Neural cell (in vitro differentiated cells): ENCODE data around the gene ABCA2. TPM values are rescaled to one million over a fixed set of nuclear protein-coding genes. Genes with fewer than 3 reads are reported as not detected.

ENCODE experiments used
- H2AFZ ChIP-seq: fragments of 200-600, 300-800 bp; sonication (generic), shearing (Covaris generic); 2 replicates; pipeline ENCODE4 v1.6.0; 2014; ENCODE audit warnings: low read depth, mild to moderate bottlenecking, antibody characterized with exemption, low read length, moderate library complexity
- H3F3A ChIP-seq: fragments of 200-600 bp; shearing (Covaris generic); 2 replicates; pipeline ENCODE4 v1.6.1; 2016; ENCODE audit warnings: mild to moderate bottlenecking, moderate library complexity, mixed read lengths, antibody characterized with exemption, low read length; ENCODE audit not compliant: insufficient read depth, poor library complexity, severe bottlenecking
- H3K27ac ChIP-seq: fragments of 200-600, 300-800 bp; sonication (generic), shearing (Covaris generic); 2 replicates; pipeline ENCODE4 v1.5.1; 2014; ENCODE audit warnings: mild to moderate bottlenecking, low read length, moderate library complexity
- H3K27me3 ChIP-seq: fragments of 300-800, 200-600 bp; sonication (generic), shearing (Covaris generic); 2 replicates; pipeline ENCODE4 v1.6.0; 2014; ENCODE audit warnings: mild to moderate bottlenecking, low read depth, low read length, moderate library complexity; ENCODE audit not compliant: insufficient read depth
- H3K36me3 ChIP-seq: fragments of 300-800, 200-600 bp; sonication (generic), shearing (Covaris generic); 2 replicates; pipeline ENCODE4 v1.5.1; 2014; ENCODE audit warnings: mild to moderate bottlenecking, antibody characterized with exemption, low read length, moderate library complexity; ENCODE audit not compliant: insufficient read depth
- H3K4me2 ChIP-seq: fragments of 300-800, 200-600 bp; sonication (generic), shearing (Covaris generic); 2 replicates; pipeline ENCODE4 v1.6.0; 2014; ENCODE audit warnings: mild to moderate bottlenecking, low read length
- H3K4me3 ChIP-seq: fragments of 300-800, 200-600 bp; sonication (generic), shearing (Covaris generic); 2 replicates; pipeline ENCODE4 v1.5.1; 2014; ENCODE audit warnings: mild to moderate bottlenecking, low read length, moderate library complexity
- H3K79me2 ChIP-seq: fragments of 200-600 bp; shearing (Covaris generic); replicated peaks from 2 replicates; pipeline ENCODE4 v1.6.0; 2014; ENCODE audit warnings: mild to moderate bottlenecking, low read length, moderate library complexity; ENCODE audit not compliant: insufficient read depth
- H3K9ac ChIP-seq: fragments of 300-800, 200-600 bp; sonication (generic), shearing (Covaris generic); 2 replicates; pipeline ENCODE4 v1.6.1; 2016; ENCODE audit warnings: mild to moderate bottlenecking, low read length, mixed read lengths
- H3K9me2 ChIP-seq: fragments of 200-600 bp; shearing (Covaris generic); 2 replicates; pipeline ENCODE4 v1.6.1; 2016; ENCODE audit warnings: mild to moderate bottlenecking, low read length, mixed read lengths; ENCODE audit not compliant: insufficient read depth
- H3K9me3 ChIP-seq: fragments of 200-600, 300-800 bp; sonication (generic), shearing (Covaris generic); 2 replicates; pipeline ENCODE4 v1.6.1; 2016; ENCODE audit warnings: mild to moderate bottlenecking, mixed run types, low read length, moderate library complexity, mixed read lengths
- H4K20me1 ChIP-seq: fragments of 200-600 bp; shearing (Covaris generic); 2 replicates; pipeline ENCODE4 v1.6.1; 2016; ENCODE audit warnings: mild to moderate bottlenecking, mixed run types; ENCODE audit not compliant: insufficient read depth
- EP300 ChIP-seq: fragments of 450-650 bp; conservative IDR thresholded peaks from 2 replicates; pipeline ENCODE4 v1.6.1; 2014; ENCODE audit warnings: antibody characterized with exemption, mild to moderate bottlenecking, moderate library complexity; ENCODE audit not compliant: poor library complexity, severe bottlenecking
- EZH2 ChIP-seq: fragments of 200-600, 300-800 bp; shearing (Covaris generic), sonication (generic); IDR thresholded peaks from 2 replicates; pipeline ENCODE4 v1.6.1; 2014; ENCODE audit warnings: antibody characterized with exemption, low read length, borderline replicate concordance, mild to moderate bottlenecking; ENCODE audit not compliant: insufficient read depth, poor library complexity, severe bottlenecking
- MXI1 ChIP-seq: fragments of 450-650 bp; conservative IDR thresholded peaks from 2 replicates; pipeline ENCODE4 v1.6.1; 2014; ENCODE audit warnings: antibody characterized with exemption, mild to moderate bottlenecking; ENCODE audit not compliant: poor library complexity, severe bottlenecking
- POLR2AphosphoS5 ChIP-seq: IDR thresholded peaks from 2 replicates; pipeline ENCODE4 v1.6.1; 2012
- RAD21 ChIP-seq: fragments of 450-650 bp; conservative IDR thresholded peaks from 2 replicates; pipeline ENCODE4 v1.6.1; 2014; ENCODE audit warnings: antibody characterized with exemption, mild to moderate bottlenecking, moderate library complexity
- SMC3 ChIP-seq: fragments of 450-650 bp; conservative IDR thresholded peaks from 2 replicates; pipeline ENCODE4 v1.6.1; 2014; ENCODE audit warnings: antibody characterized with exemption, mild to moderate bottlenecking, moderate library complexity; ENCODE audit not compliant: poor library complexity
- TAF1 ChIP-seq: IDR thresholded peaks from 2 replicates; pipeline ENCODE4 v1.6.1; 2012; ENCODE audit warnings: low read depth
- polyA plus RNA-seq: library from polyadenylated mRNA; depleted of rRNA; stranded (reverse); fragments of >200 nt; gene quantifications from 2 replicates; pipeline ENCODE4 v1.2.3, GENCODE V29; 2014
- TF ChIP-seq, protein P1 (sequence below): IDR thresholded peaks from 2 replicates; pipeline ENCODE4 v1.6.1; 2012; ENCODE audit warnings: borderline replicate concordance
- TF ChIP-seq, protein P2 (sequence below): fragments of 450-650 bp; IDR thresholded peaks from 2 replicates; pipeline ENCODE4 v1.5.1; 2014; ENCODE audit warnings: antibody characterized with exemption, mild to moderate bottlenecking, moderate library complexity; ENCODE audit not compliant: poor library complexity, severe bottlenecking

ABCA2 gene
- polyA plus RNA-seq, 1 donor from 2014 or later = 30.6 TPM

DNA sequence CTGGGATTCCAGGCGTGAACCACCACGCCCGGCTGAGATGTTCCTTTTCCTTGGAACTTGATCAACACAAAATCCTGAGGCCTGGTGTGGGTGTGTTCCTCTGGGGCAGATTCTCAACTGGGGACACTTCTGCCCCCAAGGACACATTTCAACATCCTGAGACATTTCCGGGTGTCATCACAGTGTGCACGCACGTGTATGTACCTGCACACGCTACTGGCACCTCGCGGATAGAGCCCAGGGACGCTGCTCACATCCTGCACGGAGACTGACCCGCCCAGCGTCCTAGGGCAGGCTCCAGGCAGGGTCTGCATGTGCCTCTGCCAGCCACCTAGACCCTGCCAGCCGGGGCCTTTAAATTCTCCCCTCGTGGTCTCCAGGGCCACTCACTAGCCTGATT is 34.3 kb upstream of the ABCA2 start:
- no peaks in the 10 kb centered on the region for H3K79me2 ChIP-seq
- no peaks in the 10 kb centered on the region for H3K36me3 ChIP-seq
- no peak for TF ChIP-seq RAD21
- no peak for TF ChIP-seq TAF1
- TF ChIP-seq, protein P1, sequence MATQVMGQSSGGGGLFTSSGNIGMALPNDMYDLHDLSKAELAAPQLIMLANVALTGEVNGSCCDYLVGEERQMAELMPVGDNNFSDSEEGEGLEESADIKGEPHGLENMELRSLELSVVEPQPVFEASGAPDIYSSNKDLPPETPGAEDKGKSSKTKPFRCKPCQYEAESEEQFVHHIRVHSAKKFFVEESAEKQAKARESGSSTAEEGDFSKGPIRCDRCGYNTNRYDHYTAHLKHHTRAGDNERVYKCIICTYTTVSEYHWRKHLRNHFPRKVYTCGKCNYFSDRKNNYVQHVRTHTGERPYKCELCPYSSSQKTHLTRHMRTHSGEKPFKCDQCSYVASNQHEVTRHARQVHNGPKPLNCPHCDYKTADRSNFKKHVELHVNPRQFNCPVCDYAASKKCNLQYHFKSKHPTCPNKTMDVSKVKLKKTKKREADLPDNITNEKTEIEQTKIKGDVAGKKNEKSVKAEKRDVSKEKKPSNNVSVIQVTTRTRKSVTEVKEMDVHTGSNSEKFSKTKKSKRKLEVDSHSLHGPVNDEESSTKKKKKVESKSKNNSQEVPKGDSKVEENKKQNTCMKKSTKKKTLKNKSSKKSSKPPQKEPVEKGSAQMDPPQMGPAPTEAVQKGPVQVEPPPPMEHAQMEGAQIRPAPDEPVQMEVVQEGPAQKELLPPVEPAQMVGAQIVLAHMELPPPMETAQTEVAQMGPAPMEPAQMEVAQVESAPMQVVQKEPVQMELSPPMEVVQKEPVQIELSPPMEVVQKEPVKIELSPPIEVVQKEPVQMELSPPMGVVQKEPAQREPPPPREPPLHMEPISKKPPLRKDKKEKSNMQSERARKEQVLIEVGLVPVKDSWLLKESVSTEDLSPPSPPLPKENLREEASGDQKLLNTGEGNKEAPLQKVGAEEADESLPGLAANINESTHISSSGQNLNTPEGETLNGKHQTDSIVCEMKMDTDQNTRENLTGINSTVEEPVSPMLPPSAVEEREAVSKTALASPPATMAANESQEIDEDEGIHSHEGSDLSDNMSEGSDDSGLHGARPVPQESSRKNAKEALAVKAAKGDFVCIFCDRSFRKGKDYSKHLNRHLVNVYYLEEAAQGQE = no peak
- no peak for TF ChIP-seq EZH2
- no peak for TF ChIP-seq POLR2AphosphoS5
- TF ChIP-seq SMC3 = no peak
- H2AFZ ChIP-seq = no peak overlapping the region
- no peak overlapping the region for H3K4me3 ChIP-seq
- H3K27me3 ChIP-seq = no peaks in the 10 kb centered on the region
- no peak overlapping the region for H3K9ac ChIP-seq
- no peaks in the 10 kb centered on the region for H4K20me1 ChIP-seq
- no peaks in the 10 kb centered on the region for H3K9me3 ChIP-seq
- no peak overlapping the region for H3K27ac ChIP-seq
- H3K9me2 ChIP-seq = no peaks in the 10 kb centered on the region
- H3F3A ChIP-seq = no peaks in the 10 kb centered on the region
- H3K4me2 ChIP-seq = no peak overlapping the region

DNA sequence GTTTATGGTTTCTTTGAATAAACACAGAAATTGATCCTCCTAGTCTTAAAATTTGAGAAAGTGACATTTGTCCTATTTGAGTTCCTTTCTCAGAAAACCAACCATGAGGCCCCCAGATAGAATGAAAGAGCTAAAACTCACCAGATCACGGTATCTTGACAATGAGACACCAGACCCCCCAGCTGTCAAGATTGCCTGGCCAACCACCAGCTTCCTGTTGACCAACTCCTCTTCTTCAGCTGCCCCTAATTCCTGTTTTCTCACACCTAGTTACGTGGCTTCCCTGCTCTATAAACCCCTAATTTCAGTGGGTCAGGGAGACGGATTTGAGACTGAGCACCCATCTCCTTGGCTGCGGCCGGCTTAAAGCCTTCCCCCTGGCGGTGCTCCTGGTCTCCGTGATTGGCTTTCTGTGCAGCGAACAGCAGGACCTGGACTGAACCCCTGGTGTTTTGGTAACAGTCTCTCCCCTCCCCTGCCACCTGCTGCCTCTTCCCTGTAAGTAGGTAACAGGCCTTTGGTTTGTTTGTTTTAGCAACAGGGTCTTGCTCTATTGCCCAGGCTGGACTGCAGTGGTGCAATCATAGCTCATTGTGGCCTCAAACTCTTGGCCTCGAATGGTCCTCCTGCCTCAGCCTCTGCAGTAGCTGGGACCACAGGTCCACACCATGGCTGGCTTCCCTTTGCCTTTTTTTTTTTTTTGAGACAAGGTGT is 30.6 kb upstream of the ABCA2 start:
- Histone ChIP-seq H3K27me3 (peaks cover 20% of the 10 kb centered on the region), H2AFZ (no peak overlapping the region), H3K9ac (no peak overlapping the region), H3K27ac (no peak overlapping the region), H3K4me2 (no peak overlapping the region), H3K9me2 (no peaks in the 10 kb centered on the region), H3K4me3 (no peak overlapping the region), H4K20me1 (no peaks in the 10 kb centered on the region), H3K79me2 (no peaks in the 10 kb centered on the region), H3K9me3 (no peaks in the 10 kb centered on the region), H3F3A (no peaks in the 10 kb centered on the region), H3K36me3 (no peaks in the 10 kb centered on the region)
- TF ChIP-seq, protein P1 = no peak
- no peak for TF ChIP-seq EP300
- no peak for TF ChIP-seq POLR2AphosphoS5
- TF ChIP-seq, protein P2, sequence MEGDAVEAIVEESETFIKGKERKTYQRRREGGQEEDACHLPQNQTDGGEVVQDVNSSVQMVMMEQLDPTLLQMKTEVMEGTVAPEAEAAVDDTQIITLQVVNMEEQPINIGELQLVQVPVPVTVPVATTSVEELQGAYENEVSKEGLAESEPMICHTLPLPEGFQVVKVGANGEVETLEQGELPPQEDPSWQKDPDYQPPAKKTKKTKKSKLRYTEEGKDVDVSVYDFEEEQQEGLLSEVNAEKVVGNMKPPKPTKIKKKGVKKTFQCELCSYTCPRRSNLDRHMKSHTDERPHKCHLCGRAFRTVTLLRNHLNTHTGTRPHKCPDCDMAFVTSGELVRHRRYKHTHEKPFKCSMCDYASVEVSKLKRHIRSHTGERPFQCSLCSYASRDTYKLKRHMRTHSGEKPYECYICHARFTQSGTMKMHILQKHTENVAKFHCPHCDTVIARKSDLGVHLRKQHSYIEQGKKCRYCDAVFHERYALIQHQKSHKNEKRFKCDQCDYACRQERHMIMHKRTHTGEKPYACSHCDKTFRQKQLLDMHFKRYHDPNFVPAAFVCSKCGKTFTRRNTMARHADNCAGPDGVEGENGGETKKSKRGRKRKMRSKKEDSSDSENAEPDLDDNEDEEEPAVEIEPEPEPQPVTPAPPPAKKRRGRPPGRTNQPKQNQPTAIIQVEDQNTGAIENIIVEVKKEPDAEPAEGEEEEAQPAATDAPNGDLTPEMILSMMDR = no peak
- TF ChIP-seq TAF1 = no peak
- TF ChIP-seq RAD21 = no peak
- no peak for TF ChIP-seq EZH2
- TF ChIP-seq SMC3 = no peak
- no peak for TF ChIP-seq MXI1
